Erythroblast (primary cell): ENCODE results near the gene PYGL.

ENCODE experiments used
- DNase-seq, 2 experiments: peaks; one replicate each; lab custom pipeline; 2025; lab: John Stamatoyannopoulos, UW
- GATA1 ChIP-seq: IDR thresholded peaks from 2 replicates; pipeline ENCODE4 v1.6.1; 2011; ENCODE audit warnings: low read depth, mild to moderate bottlenecking, control low read depth, low read length, moderate library complexity
- POLR2A ChIP-seq: IDR thresholded peaks from 2 replicates; pipeline ENCODE4 v1.6.1; 2011; ENCODE audit warnings: mild to moderate bottlenecking, low read length

PYGL gene

GRCh38 chr14:50859296-50859624 is 85.0 kb downstream of the PYGL start:
- TF ChIP-seq GATA1, result no peak
- no peak for TF ChIP-seq POLR2A
- DNase-seq, result peak in 1 of 2 experiments; percentile 28

DNA sequence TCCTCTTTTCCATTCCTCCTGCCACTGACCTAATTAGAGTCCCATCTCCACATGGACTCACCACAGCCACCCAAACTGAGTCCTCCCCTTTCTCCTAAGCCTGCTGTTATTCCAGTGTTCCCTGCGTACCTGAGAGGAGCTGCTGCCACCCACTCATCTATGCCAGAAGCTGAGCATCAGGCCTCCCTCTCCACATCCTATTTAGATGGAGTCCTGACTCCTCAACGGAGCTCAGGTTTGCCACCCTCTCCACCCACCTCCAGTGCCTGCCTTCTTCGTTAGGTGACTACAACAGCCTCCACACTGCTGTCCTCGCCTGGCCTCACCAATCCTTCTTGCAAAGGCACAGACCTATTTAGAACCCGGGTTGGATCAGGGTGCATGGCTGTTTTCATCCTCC is 87.6 kb downstream of the PYGL start:
- DNase-seq, result no peak
- TF ChIP-seq GATA1 (no peak), POLR2A (no peak)

- TF ChIP-seq GATA1 (no peak), POLR2A (no peak)
- no peak for DNase-seq
Measured at GRCh38 chr14:50855558-50855957, 88.7 kb downstream of the PYGL start.
